Measurements from ENCODE around the gene DLD. TPM values are rescaled to one million over a fixed set of nuclear protein-coding genes. Genes with fewer than 3 reads are reported as not detected.

Gene DLD
- total and polyA plus RNA-seq, 2 of the 8 experiments (the other 6 are each of a cell fraction or from before 2014, with no cell fraction given), result 63.7 to 88.5 TPM

DNA sequence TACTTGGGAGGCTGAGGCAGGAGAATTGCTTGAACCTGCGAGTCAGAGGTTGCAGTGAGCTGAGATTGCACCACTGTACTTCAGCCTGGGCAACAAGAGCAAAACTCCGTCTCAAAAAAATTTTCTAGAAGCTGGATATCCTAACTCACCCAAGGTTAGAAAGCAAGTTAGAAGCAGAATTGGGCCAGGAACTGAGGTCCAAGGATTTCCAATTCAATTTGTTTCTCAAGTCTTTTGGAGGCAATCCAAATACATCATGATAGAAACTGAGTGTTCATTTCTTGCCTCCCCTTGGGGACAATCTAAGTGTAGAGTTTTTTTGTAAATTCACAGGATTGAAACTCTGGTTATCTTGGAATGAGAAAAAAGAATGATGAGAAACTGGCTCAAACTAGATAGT is 66.5 kb downstream of the DLD start:
- no peaks in the 10 kb centered on the region; the same call in 1 of the 2 replicates for H3K23me2 ChIP-seq (ENCODE audit: low read depth, low read length)
- POLR2A ChIA-PET (ENCODE audit: partially characterized antibody), result no interaction called here
- FAIRE-seq (no peak), DNase-seq (ENCODE audit: low read depth in 1 of 2, low spot score in 2 of 2) (no peak)
- no peak overlapping the region for H3K27ac ChIP-seq (ENCODE audit: low read depth, low read length)
- peaks cover 0 to 51% (median 14%) of the 10 kb centered on the region in 4 experiments; a peak in 5 of 8 replicates for H3K36me3 ChIP-seq (ENCODE audit: control insufficient read depth in 2 of 4, insufficient read depth in 4 of 4, low read length in 3 of 4)
- H3K23ac ChIP-seq (ENCODE audit: insufficient read length), result no peak overlapping the region
- no peak overlapping the region for H3K4me2 ChIP-seq (ENCODE audit: insufficient read depth in 1 of 2, low read depth in 2 of 2, low read length in 2 of 2)
- no peak overlapping the region for H3K18ac ChIP-seq (ENCODE audit: extremely low read depth, low read length)
- H3K4me1 ChIP-seq (replicated peaks in 1 of 4; ENCODE audit: control insufficient read depth in 3 of 4, insufficient read depth in 4 of 4, low read length in 3 of 4), result peaks cover 4 to 17% (median 12%) of the 10 kb centered on the region in 4 experiments
- H2AK5ac ChIP-seq (ENCODE audit: low read depth, low read length), result no peak overlapping the region
- H2BK15ac ChIP-seq (ENCODE audit: low read length), result no peak overlapping the region
- H4K5ac ChIP-seq (ENCODE audit: insufficient read length, low read depth, low read length), result no peak overlapping the region
- no peak overlapping the region for H2BK20ac ChIP-seq (ENCODE audit: low read length)
- no peaks in the 10 kb centered on the region for H3K79me1 ChIP-seq (ENCODE audit: low read depth, low read length)
- H4K20me1 ChIP-seq (replicated peaks in 1 of 2; ENCODE audit: control insufficient read depth in 1 of 2, insufficient read depth in 2 of 2, low read length in 2 of 2), result peaks cover 0 to 2% of the 10 kb centered on the region in 2 experiments
- no peaks in the 10 kb centered on the region for H3K79me2 ChIP-seq (ENCODE audit: control insufficient read depth in 1 of 2, insufficient read depth in 2 of 2, low read length in 2 of 2)
- H3K4ac ChIP-seq (replicated peaks; ENCODE audit: insufficient read length, low read depth, low read length), result no peak overlapping the region
- H3K9ac ChIP-seq (replicated peaks in 1 of 4; ENCODE audit: extremely low read depth in 1 of 4, low read depth in 3 of 4, low read length in 3 of 4), result no peak overlapping the region
- H2BK5ac ChIP-seq (ENCODE audit: low read depth, low read length), result no peak overlapping the region
- no peak overlapping the region for H3K56ac ChIP-seq (replicated peaks; ENCODE audit: insufficient read length, low read depth, low read length)
- H4K91ac ChIP-seq (replicated peaks; ENCODE audit: insufficient read length, low read length), result no peak overlapping the region
- H3K14ac ChIP-seq (ENCODE audit: insufficient read length), result no peak overlapping the region
- H3K9me3 ChIP-seq (ENCODE audit: insufficient read depth in 2 of 2, low read depth in 1 of 2, low read length in 1 of 2), result no peaks in the 10 kb centered on the region
- no peak overlapping the region for H2AFZ ChIP-seq (ENCODE audit: low read length)
- no peak overlapping the region for H4K8ac ChIP-seq (ENCODE audit: extremely low read depth, insufficient read depth, low read length)
- H2BK120ac ChIP-seq (replicated peaks; ENCODE audit: low read depth, low read length), result no peak overlapping the region
- no peaks in the 10 kb centered on the region for H3K27me3 ChIP-seq (replicated peaks in 1 of 4; ENCODE audit: control insufficient read depth in 3 of 4, extremely low read depth in 1 of 4, insufficient read depth in 3 of 4, low read length in 3 of 4)
- H3K4me3 ChIP-seq (ENCODE audit: extremely low read depth in 1 of 4, insufficient read depth in 2 of 4, low read depth in 3 of 4, low read length in 4 of 4), result no peak overlapping the region
- WGBS, 2 experiments (ENCODE audit: extremely low coverage in 1 of 2, insufficient coverage in 1 of 2, insufficient read length in 1 of 2, insufficient replicate concordance in 2 of 2, low coverage in 1 of 2, low lambda C conversion rate in 2 of 2, missing lambda C conversion rate in 1 of 2), result 83% methylated on average over 2 of the region's 2 CpGs; no CpG with 5 or more reads in 1 of the 2 experiments
- CTCF ChIA-PET (ENCODE audit: partially characterized antibody), result interaction anchor here (0.6 kb wide), 2 partner anchors 46 to 57 kb away, joined by 3 read pairs; no protein-coding TSS in a partner anchor
- no peak overlapping the region for H2BK12ac ChIP-seq (ENCODE audit: low read depth, low read length)
- TF ChIP-seq, protein P1, sequence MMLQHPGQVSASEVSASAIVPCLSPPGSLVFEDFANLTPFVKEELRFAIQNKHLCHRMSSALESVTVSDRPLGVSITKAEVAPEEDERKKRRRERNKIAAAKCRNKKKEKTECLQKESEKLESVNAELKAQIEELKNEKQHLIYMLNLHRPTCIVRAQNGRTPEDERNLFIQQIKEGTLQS (IDR thresholded peaks at IDR 0.05; ENCODE audit: insufficient read depth, low read depth, low read length), result no peak
- TF ChIP-seq CHD1 (IDR thresholded peaks at IDR 0.05; ENCODE audit: low read depth, low read length) (no peak), E2F6 (IDR thresholded peaks at IDR 0.05) (no peak), SAP30 (IDR thresholded peaks at IDR 0.05; ENCODE audit: insufficient read depth, insufficient replicate concordance, low read length) (no peak), TCF12 (IDR thresholded peaks at IDR 0.05; ENCODE audit: low read depth, low read length) (no peak), SP2 (IDR thresholded peaks at IDR 0.05; ENCODE audit: low read length) (no peak), BCL11A (IDR thresholded peaks at IDR 0.05; ENCODE audit: low read depth in 2 of 2, low read length in 2 of 2) (no peak)

Data from H1 (cell line).